Tibial artery (tissue), 4 donors: ENCODE measurements around the gene SUSD6.
A peak's percentile ranks its signal among the peaks of the same experiment; 100 is the strongest.
"Not testable (repeated sequence)": the region's sequence is repeated elsewhere in the genome, so short reads cannot be mapped to it uniquely, and the experiment has no call there.

Experiments
- DNase-seq, 2 donors: peaks; one replicate each; pipeline ENCODE4 v3.0.0-alpha.2; 2019
- H3K27ac ChIP-seq, 2 donors: fragments of 200-600 bp; sonication (generic) in 1 of 2; 1 replicate in 1 of 2; 2 replicates in 1 of 2; pipeline ENCODE4 v1.5.1; 2018 to 2019; ENCODE audit warnings: mild to moderate bottlenecking in 1 of 2
- H3K27me3 ChIP-seq, 2 donors: fragments of 200-600 bp; sonication (generic) in 1 of 2; one replicate each; pipeline versions ENCODE4 v1.5.1 to v1.6.0; 2016 to 2019
- H3K36me3 ChIP-seq, 3 donors: fragments of 200-600 bp; sonication (generic) in 2 of 3; one replicate each; pipeline ENCODE4 v1.5.1; 2016 to 2019; ENCODE audit warnings: mild to moderate bottlenecking in 2 of 3
- H3K4me1 ChIP-seq, 4 donors: fragments of 200-600 bp; sonication (generic) in 2 of 4; 1 replicate in 3 of 4; 2 replicates in 1 of 4; pipeline ENCODE4 v1.5.1; 2016 to 2019
- H3K4me3 ChIP-seq, 2 donors: fragments of 200-600 bp; sonication (generic) in 1 of 2; 1 replicate in 1 of 2; 2 replicates in 1 of 2; pipeline ENCODE4 v1.5.1; 2018 to 2019; ENCODE audit warnings: mild to moderate bottlenecking in 2 of 2
- H3K9me3 ChIP-seq, 3 donors: fragments of 200-600 bp; sonication (generic) in 1 of 3; one replicate each; pipeline ENCODE4 v1.5.1; 2016 to 2019
- intact Hi-C: fragments of 100-400 bp; cut with DNase I; formaldehyde crosslinking; loops from one replicate; pipeline ENCODE4 v1.15.0; 2023; ENCODE audit warnings: low total_unique reads
- TF ChIP-seq, protein P1 (sequence below), 2 experiments: fragments of 200-600 bp in 1 of 2; fragments of 450-650 bp in 1 of 2; IDR thresholded peaks; one replicate each; pipeline ENCODE4 v1.5.1; 2017 to 2019; ENCODE audit warnings: antibody characterized with exemption in 2 of 2, mild to moderate bottlenecking in 1 of 2, moderate library complexity in 1 of 2

Gene SUSD6

DNA sequence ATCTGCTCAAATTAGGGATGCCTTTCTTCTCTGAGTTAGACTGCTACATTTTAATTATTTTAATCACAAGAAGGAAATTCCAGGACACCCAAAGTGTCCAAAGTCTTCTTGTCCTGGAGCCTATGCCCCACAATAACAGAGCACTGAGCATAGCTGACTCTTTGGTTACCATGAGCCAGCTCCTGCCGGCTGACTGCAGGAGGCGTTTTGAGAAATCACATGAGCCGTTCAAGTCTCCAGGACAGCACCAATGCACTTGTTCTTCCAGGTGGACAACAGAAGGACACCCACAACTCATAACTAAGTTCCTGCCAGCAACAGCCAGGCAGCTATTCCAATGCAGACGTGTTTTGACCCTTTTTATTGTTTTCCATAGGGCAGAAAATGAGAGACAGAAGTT lies 109.5 kb downstream of the SUSD6 start:
- intact Hi-C loops, result no loop called here
- Histone ChIP-seq H3K4me1 (peaks cover 0 to 29% (median 25%) of the 10 kb centered on the region in 4 donors), H3K27ac (no peak overlapping the region), H3K27me3 (no peaks in the 10 kb centered on the region), H3K36me3 (no peaks in the 10 kb centered on the region), H3K9me3 (no peaks in the 10 kb centered on the region), H3K4me3 (no peak overlapping the region)
- TF ChIP-seq, protein P1, sequence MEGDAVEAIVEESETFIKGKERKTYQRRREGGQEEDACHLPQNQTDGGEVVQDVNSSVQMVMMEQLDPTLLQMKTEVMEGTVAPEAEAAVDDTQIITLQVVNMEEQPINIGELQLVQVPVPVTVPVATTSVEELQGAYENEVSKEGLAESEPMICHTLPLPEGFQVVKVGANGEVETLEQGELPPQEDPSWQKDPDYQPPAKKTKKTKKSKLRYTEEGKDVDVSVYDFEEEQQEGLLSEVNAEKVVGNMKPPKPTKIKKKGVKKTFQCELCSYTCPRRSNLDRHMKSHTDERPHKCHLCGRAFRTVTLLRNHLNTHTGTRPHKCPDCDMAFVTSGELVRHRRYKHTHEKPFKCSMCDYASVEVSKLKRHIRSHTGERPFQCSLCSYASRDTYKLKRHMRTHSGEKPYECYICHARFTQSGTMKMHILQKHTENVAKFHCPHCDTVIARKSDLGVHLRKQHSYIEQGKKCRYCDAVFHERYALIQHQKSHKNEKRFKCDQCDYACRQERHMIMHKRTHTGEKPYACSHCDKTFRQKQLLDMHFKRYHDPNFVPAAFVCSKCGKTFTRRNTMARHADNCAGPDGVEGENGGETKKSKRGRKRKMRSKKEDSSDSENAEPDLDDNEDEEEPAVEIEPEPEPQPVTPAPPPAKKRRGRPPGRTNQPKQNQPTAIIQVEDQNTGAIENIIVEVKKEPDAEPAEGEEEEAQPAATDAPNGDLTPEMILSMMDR (IDR thresholded peaks at IDR 0.05), result no peak
- DNase-seq, result no peak

DNA sequence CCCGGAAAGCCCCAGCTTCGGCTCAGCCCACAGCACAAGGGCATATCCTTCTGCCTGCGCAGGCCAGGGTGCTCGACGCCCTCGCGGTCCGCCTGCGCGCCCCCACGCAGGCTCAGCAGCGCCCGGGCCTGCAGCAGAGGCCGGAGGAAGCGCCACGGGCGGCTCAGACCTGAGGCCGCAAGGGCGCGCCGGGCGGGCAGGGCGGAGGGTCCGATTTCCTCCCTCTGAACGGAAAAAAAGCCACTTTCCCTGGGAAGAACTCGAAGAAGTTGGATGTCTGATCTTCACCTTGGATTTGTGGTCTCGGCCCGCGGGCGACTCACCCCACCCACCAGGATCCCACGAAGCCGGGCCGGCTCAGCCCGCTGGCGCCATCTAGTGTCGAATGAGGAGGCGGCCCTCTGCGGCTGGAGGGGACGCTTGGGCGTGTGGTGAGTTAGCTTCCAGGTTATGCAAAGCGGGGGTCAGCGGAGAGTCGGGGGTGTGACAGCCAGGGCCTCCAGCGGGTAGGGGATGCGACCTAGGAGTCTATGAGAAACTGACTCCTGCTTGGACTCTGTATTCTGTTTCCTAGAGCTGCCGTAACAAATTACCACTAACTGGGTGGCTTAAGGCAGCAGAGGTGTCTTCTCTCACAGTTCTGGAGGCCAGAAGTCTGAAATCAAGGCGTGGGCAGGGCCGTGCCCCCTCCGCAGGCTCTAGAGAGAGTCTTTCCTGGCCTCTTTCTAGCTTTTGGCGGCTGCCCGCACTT lies 115.5 kb downstream of the SUSD6 start:
- no peaks in the 10 kb centered on the region for H3K36me3 ChIP-seq
- H3K27me3 ChIP-seq, result no peaks in the 10 kb centered on the region
- peak overlapping the region; percentile 41 to 50 for H3K4me3 ChIP-seq
- intact Hi-C loops, result loop anchor here (2.0 to 5.0 kb wide), 2 partner anchors 124 to 145 kb away; no protein-coding TSS in a partner anchor
- H3K27ac ChIP-seq, result peak overlapping the region; percentile 36
- peaks cover 0 to 9% (median 4%) of the 10 kb centered on the region in 4 donors for H3K4me1 ChIP-seq
- TF ChIP-seq, protein P1 (IDR thresholded peaks at IDR 0.05), result peak; percentile 98 to 99
- peak; percentile 75 to 87 for DNase-seq
- H3K9me3 ChIP-seq, result no peaks in the 10 kb centered on the region

DNA sequence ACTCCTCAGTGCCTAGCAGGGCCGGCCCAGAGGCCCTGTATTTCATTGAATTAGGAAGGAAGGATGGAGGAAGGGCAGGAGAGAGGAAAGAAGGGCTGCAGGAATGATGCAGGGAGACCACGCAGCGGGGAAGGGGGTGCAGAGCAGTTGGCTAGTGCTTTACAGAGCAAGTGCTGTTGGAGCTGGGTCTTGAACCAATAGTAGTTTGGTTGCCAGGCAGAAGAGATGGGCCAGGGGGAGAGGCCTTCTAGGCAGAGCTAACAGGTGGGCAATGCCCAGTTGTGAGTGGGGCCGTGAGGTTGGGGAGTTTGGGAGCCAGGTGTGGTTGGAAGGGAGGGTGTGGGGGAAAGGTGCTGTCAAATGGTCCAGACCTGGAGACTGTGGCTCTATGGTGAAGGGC lies 116.5 kb downstream of the SUSD6 start:
- H3K4me1 ChIP-seq, result peaks cover 0 to 9% (median 4%) of the 10 kb centered on the region in 4 donors
- no peak overlapping the region for H3K27ac ChIP-seq
- intact Hi-C loops, result loop anchor here (2.0 to 5.0 kb wide), 2 partner anchors 125 to 146 kb away; no protein-coding TSS in a partner anchor
- no peak overlapping the region for H3K4me3 ChIP-seq
- H3K36me3 ChIP-seq, result no peaks in the 10 kb centered on the region
- TF ChIP-seq, protein P1 (IDR thresholded peaks at IDR 0.05), result no peak
- no peak for DNase-seq
- no peaks in the 10 kb centered on the region for H3K27me3 ChIP-seq
- no peaks in the 10 kb centered on the region for H3K9me3 ChIP-seq

DNA sequence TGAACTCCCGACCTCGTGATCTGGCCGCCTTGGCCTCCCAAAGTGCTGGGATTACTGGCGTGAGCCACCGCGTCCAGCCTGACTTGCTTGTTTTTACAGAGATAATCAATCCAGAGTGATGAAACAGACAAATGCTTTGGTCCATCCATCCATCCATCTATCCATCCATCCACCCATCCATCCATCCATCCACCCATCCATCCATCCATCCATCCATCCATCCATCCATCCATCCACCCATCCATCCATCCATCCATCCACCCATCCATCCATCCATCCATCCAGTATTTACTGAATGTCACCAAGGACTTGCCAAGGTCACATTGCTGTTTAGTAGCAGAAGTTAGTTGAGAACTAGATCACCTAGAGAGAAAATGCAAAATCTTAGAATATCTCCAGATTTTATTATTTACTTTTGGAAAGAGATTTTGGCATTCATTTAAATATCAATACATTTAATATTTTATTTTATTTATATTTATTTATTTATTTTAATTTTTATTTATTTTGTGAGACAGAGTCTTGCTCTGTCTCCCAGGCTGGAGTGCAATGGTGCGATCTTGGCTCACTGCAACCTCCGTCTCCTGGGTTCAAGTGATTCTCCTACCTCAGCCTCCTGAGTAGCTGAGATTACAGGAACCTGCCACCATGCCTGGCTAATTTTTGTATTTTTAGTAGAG lies 120.7 kb downstream of the SUSD6 start:
- H3K9me3 ChIP-seq, H3K36me3 ChIP-seq, H3K4me1 ChIP-seq, intact Hi-C loops, DNase-seq, H3K27ac ChIP-seq, H3K4me3 ChIP-seq: not testable (repeated sequence)
- H3K27me3 ChIP-seq, result peaks cover 0 to 12% of the 10 kb centered on the region in 2 donors

DNA sequence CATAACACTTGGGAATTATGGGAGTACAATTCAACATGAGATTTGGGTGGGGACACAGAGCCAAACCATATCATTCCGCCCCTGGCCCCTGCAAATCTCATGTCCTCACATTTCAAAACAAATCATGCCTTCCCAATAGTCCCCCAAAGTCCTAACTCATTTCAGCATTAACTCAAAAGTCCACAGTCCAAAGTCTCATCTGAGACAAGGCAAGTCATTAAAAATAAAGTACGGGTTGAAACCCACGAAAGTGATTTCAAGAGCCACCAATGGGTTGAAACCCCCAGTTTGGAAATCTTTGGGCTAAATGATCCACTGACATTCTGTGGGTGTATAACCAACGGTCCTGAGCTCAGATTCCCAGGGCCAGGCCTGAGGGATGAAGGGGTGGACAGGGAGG lies 125.0 kb downstream of the SUSD6 start:
- H3K36me3 ChIP-seq, H3K4me3 ChIP-seq, H3K27ac ChIP-seq, H3K9me3 ChIP-seq, DNase-seq, H3K4me1 ChIP-seq, intact Hi-C loops: not testable (repeated sequence)
- peaks cover 0 to 12% of the 10 kb centered on the region in 2 donors for H3K27me3 ChIP-seq

DNA sequence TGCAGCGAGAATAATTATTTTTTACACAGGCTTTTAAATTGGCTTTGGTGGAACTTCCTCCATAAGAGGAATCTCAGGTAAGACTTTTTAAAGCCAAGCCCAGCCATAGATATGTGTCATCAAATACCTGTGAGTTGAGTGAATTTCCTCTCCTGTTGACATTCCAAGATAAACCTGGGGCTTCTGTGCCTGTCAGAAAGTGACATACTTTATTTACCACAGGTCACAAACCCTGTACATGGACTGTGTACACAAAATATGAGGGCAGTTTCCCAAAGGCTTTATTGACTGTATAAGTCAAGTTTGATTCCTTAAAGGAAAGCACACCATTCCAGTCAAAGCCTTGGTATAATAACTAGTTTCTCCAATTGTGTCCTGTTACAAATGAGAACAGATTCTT lies 129.7 kb downstream of the SUSD6 start:
- H3K27ac ChIP-seq, result no peak overlapping the region
- DNase-seq, result no peak
- H3K9me3 ChIP-seq, result no peaks in the 10 kb centered on the region
- no peak overlapping the region for H3K4me3 ChIP-seq
- H3K4me1 ChIP-seq, result no peaks in the 10 kb centered on the region
- TF ChIP-seq, protein P1 (IDR thresholded peaks at IDR 0.05), result no peak
- no peaks in the 10 kb centered on the region for H3K27me3 ChIP-seq
- intact Hi-C loops, result no loop called here
- no peaks in the 10 kb centered on the region for H3K36me3 ChIP-seq
